HG03175 (cell line): ENCODE results near the gene KIF4A.
"Not testable (repeated sequence)": the region's sequence is repeated elsewhere in the genome, so short reads cannot be mapped to it uniquely, and the experiment has no call there.

Experiments
- ATAC-seq: cut with Tn5 transposase; IDR thresholded peaks from one replicate; pipeline ENCODE4 v1.9.1; 2021; ENCODE audit warnings: mild to moderate bottlenecking, moderate library complexity; ENCODE audit not compliant: unreplicated experiment

Gene KIF4A

GRCh38 chrX:70289793-70290770 lies at the start of gene KIF4A, which contains the start of gene PDZD11:
Gene KIF4A, plus strand, starts transcription at chrX:70290104. Its CDS starts 355 bp downstream, at chrX:70290459.
Gene PDZD11, minus strand, starts transcription at chrX:70289927. Its CDS starts 586 bp downstream, at chrX:70289341.
- peak; percentile 96 for ATAC-seq

GRCh38 chrX:70240751-70241150 lies 49.2 kb upstream of the KIF4A start:
- ATAC-seq, result no peak

- no peak for ATAC-seq
These were observed 48.4 kb upstream of the KIF4A start for GRCh38 chrX:70241501-70241900.

- ATAC-seq, result not testable (repeated sequence)
These were observed 46.3 kb upstream of the KIF4A start for GRCh38 chrX:70243601-70244000.

- ATAC-seq, result no peak
These were observed 45.0 kb upstream of the KIF4A start for GRCh38 chrX:70244881-70245280.

GRCh38 chrX:70247252-70247651 lies 42.7 kb upstream of the KIF4A start:
- no peak for ATAC-seq

- ATAC-seq, result no peak
These were observed 37.4 kb upstream of the KIF4A start for GRCh38 chrX:70252491-70252890.

- ATAC-seq, result no peak
These were observed 36.4 kb upstream of the KIF4A start for GRCh38 chrX:70253377-70254062.

- ATAC-seq, result no peak
These were observed 35.9 kb upstream of the KIF4A start for GRCh38 chrX:70254063-70254400.

GRCh38 chrX:70254909-70255308 lies 35.0 kb upstream of the KIF4A start:
- ATAC-seq, result no peak

- ATAC-seq, result no peak
These were observed 34.5 kb upstream of the KIF4A start for GRCh38 chrX:70255452-70255851.

GRCh38 chrX:70257423-70258288 lies 32.2 kb upstream of the KIF4A start:
- no peak for ATAC-seq

- no peak for ATAC-seq
These were observed 29.8 kb upstream of the KIF4A start, which contains the start of gene P2RY4 for GRCh38 chrX:70260104-70260503. Gene P2RY4, minus strand, starts transcription at chrX:70260204. Its CDS starts 580 bp downstream, at chrX:70259624.

- no peak for ATAC-seq
These were observed 26.8 kb upstream of the KIF4A start for GRCh38 chrX:70262952-70263567.

- no peak for ATAC-seq
These were observed 25.1 kb upstream of the KIF4A start for GRCh38 chrX:70264784-70265183.

- no peak for ATAC-seq
These were observed 21.9 kb upstream of the KIF4A start, which contains the start of gene ARR3 for GRCh38 chrX:70268034-70268433. Gene ARR3, plus strand, starts transcription at chrX:70268334. Its CDS starts 1,052 bp downstream, at chrX:70269386.

GRCh38 chrX:70274029-70274428 lies 15.9 kb upstream of the KIF4A start:
- not testable (repeated sequence) for ATAC-seq

GRCh38 chrX:70279081-70279480 lies 10.8 kb upstream of the KIF4A start:
- ATAC-seq, result no peak

GRCh38 chrX:70280573-70280972 lies 9.3 kb upstream of the KIF4A start:
- no peak for ATAC-seq

- ATAC-seq, result no peak
These were observed 8.0 kb upstream of the KIF4A start, which contains the start of gene RAB41 for GRCh38 chrX:70281951-70282350. Gene RAB41, plus strand, starts transcription at chrX:70282172. Its CDS starts 46 bp downstream, at chrX:70282218.
